Measurements from ENCODE around the gene PTDSS2. TPM values are rescaled to one million over a fixed set of nuclear protein-coding genes. Genes with fewer than 3 reads are reported as not detected.

Gene PTDSS2
- total and polyA plus RNA-seq, 4 experiments from 2014 or later = 5.5 to 26.1 (median 14.8) TPM

- H3K4me3 Mint-ChIP-seq = peak overlapping the region in 2 of 8 donors; percentile 32 to 43
- Histone ChIP-seq H3K36me3 (ENCODE audit: insufficient read depth, low read length) (peaks cover 46% of the 10 kb centered on the region), H3K9me3 (ENCODE audit: control insufficient read depth in 1 of 2, low read length in 2 of 2) (no peaks in the 10 kb centered on the region), H3K4me3 (ENCODE audit: low read length in 2 of 2) (no peak overlapping the region), H3K27me3 (ENCODE audit: insufficient read depth, low read length) (no peaks in the 10 kb centered on the region), H3K27ac (ENCODE audit: low read depth, low read length) (no peak overlapping the region), H3K4me1 (ENCODE audit: insufficient read depth, low read length) (peaks cover 28% of the 10 kb centered on the region)
- H3K4me1 Mint-ChIP-seq = peaks cover 7 to 36% (median 22%) of the 10 kb centered on the region in 4 donors
- no peaks in the 10 kb centered on the region for H3K27me3 Mint-ChIP-seq
- H3K27ac Mint-ChIP-seq = peak overlapping the region in 2 of 7 donors; percentile 35 to 61
- H3K9me3 Mint-ChIP-seq = no peaks in the 10 kb centered on the region
- peaks cover 12 to 28% of the 10 kb centered on the region in 2 donors for H3K36me3 Mint-ChIP-seq
- ChIA-PET CTCF (ENCODE audit: partially characterized antibody) (interaction anchor here (0.9 kb wide), 1 partner anchor 17 kb away, joined by 3 read pairs; no protein-coding TSS in a partner anchor), POLR2A (ENCODE audit: partially characterized antibody) (interaction anchor here (1.0 to 1.8 kb wide), 2 partner anchors 10 to 95 kb away, joined by 3 to 4 read pairs; no protein-coding TSS in a partner anchor)
- intact Hi-C loops (cut with micrococcal nuclease) = no loop called here
- DNase-seq = no peak
Measured at GRCh38 chr11:502288-503178, 52.5 kb downstream of the PTDSS2 start.

- ChIA-PET POLR2A (ENCODE audit: partially characterized antibody) (interaction anchor here (1.1 to 2.0 kb wide), 4 partner anchors 10 to 192 kb away, joined by 3 to 4 read pairs (median 4); partner anchors contain the start of genes PHRF1, SIGIRR and TMEM80), CTCF (ENCODE audit: partially characterized antibody) (interaction anchor here (1.4 kb wide), 1 partner anchor 16 kb away, joined by 4 read pairs; no protein-coding TSS in a partner anchor)
- Mint-ChIP-seq H3K27me3 (no peaks in the 10 kb centered on the region), H3K4me1 (peaks cover 6 to 42% (median 24%) of the 10 kb centered on the region in 4 donors), H3K4me3 (peak overlapping the region in 3 of 8 donors; percentile 35 to 57 (median 52)), H3K27ac (peak overlapping the region in 6 of 7 donors; percentile 35 to 86 (median 72)), H3K36me3 (peaks cover 5 to 20% of the 10 kb centered on the region in 2 donors), H3K9me3 (no peaks in the 10 kb centered on the region)
- Histone ChIP-seq H3K27ac (ENCODE audit: low read depth, low read length) (peak overlapping the region; percentile 100), H3K4me1 (ENCODE audit: insufficient read depth, low read length) (peaks cover 35% of the 10 kb centered on the region), H3K36me3 (ENCODE audit: insufficient read depth, low read length) (peaks cover 40% of the 10 kb centered on the region), H3K27me3 (ENCODE audit: insufficient read depth, low read length) (no peaks in the 10 kb centered on the region), H3K4me3 (ENCODE audit: low read length in 2 of 2) (no peak overlapping the region), H3K9me3 (ENCODE audit: control insufficient read depth in 1 of 2, low read length in 2 of 2) (no peaks in the 10 kb centered on the region)
- intact Hi-C loops (cut with micrococcal nuclease) = no loop called here
- peak in 1 of 5 donors; percentile 35 for DNase-seq
Measured at GRCh38 chr11:503179-503981, 53.3 kb downstream of the PTDSS2 start.

GRCh38 chr11:504053-504993 lies 54.2 kb downstream of the PTDSS2 start:
- peak overlapping the region in 7 of 8 donors; percentile 41 to 98 (median 55) for H3K4me3 Mint-ChIP-seq
- no peaks in the 10 kb centered on the region for H3K9me3 ChIP-seq (ENCODE audit: control insufficient read depth in 1 of 2, low read length in 2 of 2)
- H3K4me1 ChIP-seq (ENCODE audit: insufficient read depth, low read length) = peaks cover 35% of the 10 kb centered on the region
- CTCF ChIA-PET (ENCODE audit: partially characterized antibody) = interaction anchor here (1.4 kb wide), 1 partner anchor 15 kb away, joined by 4 read pairs; no protein-coding TSS in a partner anchor
- no peaks in the 10 kb centered on the region for H3K9me3 Mint-ChIP-seq
- intact Hi-C loops (cut with micrococcal nuclease) = no loop called here
- peak in 1 of 5 donors; percentile 18 for DNase-seq
- H3K36me3 ChIP-seq (ENCODE audit: insufficient read depth, low read length) = peaks cover 30% of the 10 kb centered on the region
- H3K27ac Mint-ChIP-seq = peak overlapping the region; percentile 6 to 100 (median 100)
- peaks cover 4 to 19% of the 10 kb centered on the region in 2 donors for H3K36me3 Mint-ChIP-seq
- H3K27ac ChIP-seq (ENCODE audit: low read depth, low read length) = peak overlapping the region; percentile 100
- POLR2A ChIA-PET (ENCODE audit: partially characterized antibody) = interaction anchor here (0.6 to 2.0 kb wide), 4 partner anchors 72 to 191 kb away, joined by 3 to 4 read pairs (median 3); partner anchors contain the start of genes PHRF1, SIGIRR and TMEM80
- H3K27me3 Mint-ChIP-seq = no peaks in the 10 kb centered on the region
- H3K27me3 ChIP-seq (ENCODE audit: insufficient read depth, low read length) = no peaks in the 10 kb centered on the region
- H3K4me3 ChIP-seq (ENCODE audit: low read length in 2 of 2) = no peak overlapping the region
- H3K4me1 Mint-ChIP-seq = peaks cover 6 to 42% (median 25%) of the 10 kb centered on the region in 4 donors

- Mint-ChIP-seq H3K9me3 (no peaks in the 10 kb centered on the region), H3K27ac (peak overlapping the region; percentile 75 to 100 (median 100)), H3K36me3 (peaks cover 8 to 20% of the 10 kb centered on the region in 2 donors), H3K4me1 (peaks cover 6 to 42% (median 25%) of the 10 kb centered on the region in 4 donors), H3K27me3 (no peaks in the 10 kb centered on the region), H3K4me3 (peak overlapping the region in 7 of 8 donors; percentile 47 to 100 (median 59))
- peak overlapping the region; percentile 100 for H3K27ac ChIP-seq (ENCODE audit: low read depth, low read length)
- ChIA-PET CTCF (ENCODE audit: partially characterized antibody) (interaction anchor here (0.6 to 2.5 kb wide), 3 partner anchors 14 to 245 kb away, joined by 4 to 14 read pairs (median 5); partner anchors contain the start of gene PTDSS2), POLR2A (ENCODE audit: partially characterized antibody) (interaction anchor here (0.6 to 3.4 kb wide), 3 partner anchors 30 to 150 kb away, joined by 3 to 47 read pairs (median 4); partner anchors contain the start of genes HRAS, LRRC56 and PHRF1)
- H3K27me3 ChIP-seq (ENCODE audit: insufficient read depth, low read length) = no peaks in the 10 kb centered on the region
- peaks cover 35% of the 10 kb centered on the region for H3K4me1 ChIP-seq (ENCODE audit: insufficient read depth, low read length)
- H3K36me3 ChIP-seq (ENCODE audit: insufficient read depth, low read length) = peaks cover 24% of the 10 kb centered on the region
- intact Hi-C loops (cut with micrococcal nuclease) = no loop called here
- H3K9me3 ChIP-seq (ENCODE audit: control insufficient read depth in 1 of 2, low read length in 2 of 2) = no peaks in the 10 kb centered on the region
- H3K4me3 ChIP-seq (ENCODE audit: low read length in 2 of 2) = no peak overlapping the region
- DNase-seq = no peak
Measured at GRCh38 chr11:504994-505344, 54.9 kb downstream of the PTDSS2 start.

GRCh38 chr11:506238-506994 lies 56.3 kb downstream of the PTDSS2 start:
- peak; percentile 94 to 98 (median 97) for DNase-seq
- peaks cover 35% of the 10 kb centered on the region for H3K4me1 ChIP-seq (ENCODE audit: insufficient read depth, low read length)

More at GRCh38 chr11:506238-506994, 56.3 kb downstream of the PTDSS2 start:
- peak overlapping the region; percentile 100 for H3K27ac Mint-ChIP-seq
- Histone ChIP-seq H3K9me3 (ENCODE audit: control insufficient read depth in 1 of 2, low read length in 2 of 2) (no peaks in the 10 kb centered on the region), H3K36me3 (ENCODE audit: insufficient read depth, low read length) (peaks cover 9% of the 10 kb centered on the region), H3K4me3 (ENCODE audit: low read length in 2 of 2) (peak overlapping the region; percentile 91 to 99), H3K27ac (ENCODE audit: low read depth, low read length) (peak overlapping the region; percentile 100), H3K27me3 (ENCODE audit: insufficient read depth, low read length) (no peaks in the 10 kb centered on the region)
- H3K4me3 Mint-ChIP-seq = peak overlapping the region; percentile 95 to 100 (median 98)
- peaks cover 6 to 18% of the 10 kb centered on the region in 2 donors for H3K36me3 Mint-ChIP-seq
- POLR2A ChIA-PET (ENCODE audit: partially characterized antibody) = interaction anchor here (0.8 to 3.4 kb wide), 36 partner anchors 8 to 336 kb away, joined by 3 to 47 read pairs (median 4); partner anchors contain the start of genes BET1L, DEAF1, HRAS and LRRC56
- CTCF ChIA-PET (ENCODE audit: partially characterized antibody) = interaction anchor here (0.8 to 2.5 kb wide), 4 partner anchors 12 to 59 kb away, joined by 3 to 14 read pairs (median 4); partner anchors contain the start of gene PTDSS2
- intact Hi-C loops (cut with micrococcal nuclease) = loop anchor here (1.0 to 2.0 kb wide), 8 partner anchors 29 to 299 kb away; partner anchors contain the start of genes BET1L, DEAF1, HRAS and PSMD13
- peaks cover 6 to 42% (median 25%) of the 10 kb centered on the region in 4 donors for H3K4me1 Mint-ChIP-seq
- H3K9me3 Mint-ChIP-seq = no peaks in the 10 kb centered on the region
- H3K27me3 Mint-ChIP-seq = no peaks in the 10 kb centered on the region

All from CD4-positive, alpha-beta memory T cell (primary cell).